Activated T-cell treated with anti-CD3 and anti-CD28 coated beads for 24 hours (primary cell): Measurements from ENCODE around the gene UBE3D.
"Not testable (repeated sequence)": the region's sequence is repeated elsewhere in the genome, so short reads cannot be mapped to it uniquely, and the experiment has no call there.

Experiments
- DNase-seq: peaks from one replicate; pipeline ENCODE4 v3.0.0-alpha.2; 2020; ENCODE audit warnings: low read depth

The UBE3D gene

GRCh38 chr6:83055366-83055964 is 10.2 kb downstream of the UBE3D start:
- DNase-seq, result no peak

- DNase-seq, result no peak
Observed at GRCh38 chr6:83053678-83054077, 12.0 kb downstream of the UBE3D start.

GRCh38 chr6:83051377-83052172 is 14.1 kb downstream of the UBE3D start:
- DNase-seq, result no peak

- no peak for DNase-seq
Observed at GRCh38 chr6:83047065-83047754, 18.4 kb downstream of the UBE3D start.

- DNase-seq, result no peak
Observed at GRCh38 chr6:83044091-83044768, 21.4 kb downstream of the UBE3D start.

- DNase-seq, result no peak
Observed at GRCh38 chr6:83042467-83043053, 23.1 kb downstream of the UBE3D start.

GRCh38 chr6:83038246-83038645 is 27.4 kb downstream of the UBE3D start:
- DNase-seq, result no peak

- DNase-seq, result no peak
Observed at GRCh38 chr6:83031689-83032088, 34.0 kb downstream of the UBE3D start.

- DNase-seq, result no peak
Observed at GRCh38 chr6:83019741-83020140, 45.9 kb downstream of the UBE3D start.

GRCh38 chr6:83011131-83011530 is 54.5 kb downstream of the UBE3D start:
- not testable (repeated sequence) for DNase-seq

GRCh38 chr6:83008626-83009025 is 57.0 kb downstream of the UBE3D start:
- no peak for DNase-seq

GRCh38 chr6:83006270-83006905 is 59.3 kb downstream of the UBE3D start:
- no peak for DNase-seq

GRCh38 chr6:82996156-82996555 is 69.5 kb downstream of the UBE3D start:
- DNase-seq, result no peak

- no peak for DNase-seq
Observed at GRCh38 chr6:82995066-82995465, 70.6 kb downstream of the UBE3D start.

GRCh38 chr6:82989736-82990290 is 75.8 kb downstream of the UBE3D start:
- DNase-seq, result no peak

GRCh38 chr6:82988930-82989351 is 76.7 kb downstream of the UBE3D start:
- DNase-seq, result no peak

GRCh38 chr6:82987951-82988350 is 77.7 kb downstream of the UBE3D start:
- DNase-seq, result no peak

GRCh38 chr6:82987416-82987815 is 78.2 kb downstream of the UBE3D start:
- DNase-seq, result no peak

GRCh38 chr6:82984720-82985119 is 80.9 kb downstream of the UBE3D start:
- DNase-seq, result no peak

- DNase-seq, result no peak
Observed at GRCh38 chr6:82980086-82980485, 85.6 kb downstream of the UBE3D start.

- no peak for DNase-seq
Observed at GRCh38 chr6:82979657-82980056, 86.0 kb downstream of the UBE3D start.
